ENCODE data around the gene MBNL1.

The MBNL1 gene

DNA sequence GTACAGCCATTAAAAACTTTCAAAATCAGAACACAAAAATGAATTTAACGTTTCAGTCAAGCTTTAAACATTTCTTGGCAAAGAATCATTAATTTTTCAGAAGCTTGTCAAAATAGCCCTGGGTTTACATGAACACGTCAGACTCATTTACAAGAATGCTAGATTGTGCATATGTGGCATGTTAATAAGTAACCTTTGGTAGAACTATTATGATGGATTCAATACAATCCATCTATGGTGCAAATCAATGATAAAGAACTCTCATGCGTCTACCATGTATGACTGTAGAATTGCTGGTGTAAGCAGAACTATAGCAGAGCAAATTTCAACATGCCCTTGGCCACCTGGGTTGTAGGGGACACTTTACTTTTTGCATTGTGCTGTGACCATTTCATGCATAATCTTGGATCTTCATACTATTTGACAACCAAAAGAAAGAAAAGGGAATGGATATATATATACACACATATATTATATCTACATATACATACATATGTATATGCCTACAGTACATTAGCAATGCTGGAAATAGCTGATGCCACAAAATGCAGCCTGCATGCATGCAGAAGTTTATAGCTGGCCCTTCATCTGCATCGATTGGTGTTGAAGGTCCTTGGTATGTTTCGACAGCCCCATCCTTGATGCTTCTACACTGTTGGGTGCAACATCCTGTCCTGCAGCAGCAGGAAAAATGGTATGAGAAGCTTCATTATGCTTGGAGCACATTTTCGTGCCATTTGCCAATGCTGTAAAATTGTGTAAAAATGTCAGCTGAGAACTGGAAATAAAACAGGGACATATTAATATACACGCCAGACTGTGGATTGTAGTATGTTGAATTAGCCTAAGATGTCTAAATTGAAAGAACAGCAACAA is 189.0 kb downstream of the MBNL1 start:
- no peak for DNase-seq

DNA sequence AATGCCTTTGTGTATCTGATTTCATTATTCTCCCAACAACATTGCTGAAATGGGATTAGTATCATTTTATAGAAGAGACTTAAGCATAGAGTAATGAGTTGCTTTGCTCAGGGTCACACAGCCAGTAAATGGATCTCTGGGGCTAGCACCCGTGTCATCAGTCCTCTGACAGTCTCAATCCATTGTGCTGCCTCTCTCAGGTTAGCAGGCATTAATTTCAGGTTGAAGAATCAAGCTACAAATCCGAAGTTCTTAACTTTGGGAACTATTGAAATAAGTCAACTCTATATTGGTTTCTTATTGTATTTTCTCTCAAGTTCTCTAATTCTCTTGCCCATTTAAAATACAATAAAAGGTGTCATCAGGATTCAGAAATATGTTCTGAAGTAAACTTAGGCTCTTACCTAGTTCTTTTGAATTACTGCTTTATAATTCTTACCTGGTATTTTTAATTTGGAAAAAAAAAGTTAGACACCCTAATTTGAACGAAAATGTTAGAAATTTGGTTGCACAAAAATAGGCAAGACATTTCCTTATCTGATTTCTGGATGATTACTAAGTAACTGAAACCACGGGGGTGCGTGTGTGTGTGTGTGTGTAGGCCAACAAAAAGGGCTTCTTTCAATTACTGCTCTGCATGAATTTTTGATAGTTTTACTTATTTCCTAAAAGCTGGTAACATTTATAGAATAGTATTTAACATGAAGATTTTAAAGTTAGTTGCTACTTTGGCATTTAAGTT is 189.8 kb downstream of the MBNL1 start:
- no peak for DNase-seq

DNA sequence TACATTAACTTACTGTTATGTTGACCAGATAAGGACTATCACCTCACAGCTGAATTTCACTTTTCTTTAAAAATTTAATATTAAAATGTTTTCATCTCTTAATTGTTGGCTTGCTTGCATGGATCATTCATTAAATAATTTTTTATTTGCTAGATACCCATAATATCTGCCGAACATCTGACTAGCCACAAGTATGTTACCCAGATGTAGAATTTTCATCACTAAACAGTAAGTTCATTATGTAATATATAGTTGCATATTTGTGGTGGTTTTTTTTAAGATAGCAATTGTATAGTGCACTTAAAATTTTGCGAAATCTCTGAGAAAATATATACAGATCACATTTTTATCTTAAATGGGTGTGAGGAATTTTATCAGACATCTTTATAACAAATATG is 190.4 kb downstream of the MBNL1 start:
- no peak for DNase-seq

DNA sequence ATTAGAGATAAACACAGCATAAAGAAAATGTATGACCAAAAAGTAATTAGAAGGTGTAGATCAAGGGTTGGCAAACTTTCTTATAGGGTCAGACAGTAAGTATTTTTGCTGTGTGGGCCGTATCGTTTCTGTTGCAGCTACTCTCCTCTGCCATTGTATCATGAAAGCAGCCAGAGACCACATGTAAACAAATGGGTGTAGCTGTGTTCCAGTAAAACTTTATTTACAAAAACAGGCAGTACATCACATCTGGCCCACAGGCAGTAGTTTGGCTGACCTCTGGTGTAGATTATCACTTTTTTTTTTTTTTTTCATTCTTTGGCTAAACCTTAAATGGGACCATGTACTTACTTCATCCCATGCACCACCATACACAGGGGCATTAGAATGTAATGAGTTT is 190.8 kb downstream of the MBNL1 start:
- DNase-seq: no peak

DNA sequence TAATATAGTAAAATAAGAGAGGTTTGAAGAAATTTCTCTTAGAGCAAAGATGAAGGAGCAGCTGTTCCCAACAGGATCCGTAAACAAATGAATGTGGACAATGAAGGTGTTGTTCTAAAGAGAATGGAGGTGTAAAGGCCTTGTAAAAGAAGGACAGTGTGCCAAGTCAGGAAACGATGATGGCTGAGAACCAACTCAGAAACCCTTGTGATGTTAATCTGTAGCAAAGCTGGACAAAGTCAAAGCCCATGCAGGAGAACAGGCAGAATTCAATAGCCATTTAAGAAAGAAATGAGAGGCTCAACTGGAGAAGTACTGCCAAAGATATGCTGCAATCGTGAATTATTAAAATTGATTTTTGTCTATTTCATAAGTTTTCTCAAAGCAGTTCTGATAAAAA is 192.2 kb downstream of the MBNL1 start:
- no peak for DNase-seq

DNA sequence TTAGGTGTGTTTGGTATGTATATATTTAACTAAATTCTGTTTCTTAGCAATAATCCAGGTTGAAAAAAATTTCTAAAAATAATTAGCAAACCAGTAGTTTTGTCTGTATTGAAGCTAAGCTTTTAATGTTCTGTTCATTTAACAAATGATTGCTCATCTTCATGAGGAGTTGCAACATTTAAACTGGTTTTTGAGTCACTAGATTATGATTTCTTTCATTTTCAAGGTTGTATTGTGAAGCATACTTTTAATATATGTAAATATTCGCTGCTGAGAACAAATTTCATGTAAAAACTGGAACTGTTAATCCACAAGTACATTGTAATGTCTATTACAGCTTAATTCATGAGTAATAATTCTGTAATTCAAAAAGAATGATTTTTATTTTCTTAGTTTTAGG is 192.7 kb downstream of the MBNL1 start:
- no peak for DNase-seq

DNA sequence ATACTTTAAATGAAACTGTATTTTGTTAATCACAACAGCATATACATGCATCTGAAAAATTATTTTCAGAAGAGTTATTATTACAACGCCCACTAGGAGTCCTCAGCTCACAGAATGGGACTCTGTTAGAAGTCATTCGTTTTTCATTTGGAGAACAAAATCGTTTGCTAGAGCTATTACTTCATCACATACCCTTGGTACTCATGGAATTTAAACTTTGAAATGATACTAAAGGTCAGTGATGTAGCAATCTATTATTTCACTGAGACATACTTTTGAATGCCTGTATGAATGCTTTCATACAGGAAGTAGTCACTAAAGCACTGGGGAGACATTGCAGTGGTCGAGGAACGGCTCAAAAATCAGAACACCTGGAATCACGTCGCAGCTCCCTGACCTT is 198.1 kb downstream of the MBNL1 start:
- peak; percentile 33 for DNase-seq

DNA sequence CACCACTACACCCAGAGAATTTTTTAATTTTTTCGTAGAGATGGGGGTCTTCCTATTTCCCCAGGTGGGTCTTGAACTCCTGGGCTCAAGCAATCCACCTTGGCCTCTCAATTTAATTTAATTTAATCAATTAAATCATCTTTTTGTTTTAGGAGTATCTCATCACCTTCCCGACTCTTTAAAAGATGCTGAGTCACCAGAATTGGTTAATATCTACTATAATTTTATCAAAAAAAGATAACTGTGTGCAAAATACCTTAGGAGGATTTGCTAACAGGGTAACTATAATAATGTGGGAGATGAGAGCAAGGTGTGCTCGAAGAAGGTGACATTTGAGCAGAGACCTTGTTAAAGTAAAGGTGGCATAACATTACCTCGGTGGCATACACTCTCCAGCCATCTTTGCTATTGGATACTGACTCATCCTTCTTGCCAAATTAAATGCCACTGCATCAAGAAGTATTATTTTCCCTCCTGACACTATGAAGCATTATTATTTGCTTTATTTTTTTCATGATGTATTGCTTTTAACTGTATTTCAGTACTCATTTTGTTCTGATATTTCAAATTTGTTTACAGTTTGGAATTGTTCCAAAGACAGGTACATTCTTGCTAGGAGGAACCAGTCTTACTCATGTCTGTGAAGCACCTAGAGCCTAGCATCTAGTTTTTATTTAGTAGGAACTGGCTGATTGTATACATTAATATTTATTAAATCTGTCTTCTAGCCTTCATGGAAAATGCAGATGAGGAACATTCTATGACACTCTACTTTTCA is 200.7 kb downstream of the MBNL1 start:
- DNase-seq: no peak

DNA sequence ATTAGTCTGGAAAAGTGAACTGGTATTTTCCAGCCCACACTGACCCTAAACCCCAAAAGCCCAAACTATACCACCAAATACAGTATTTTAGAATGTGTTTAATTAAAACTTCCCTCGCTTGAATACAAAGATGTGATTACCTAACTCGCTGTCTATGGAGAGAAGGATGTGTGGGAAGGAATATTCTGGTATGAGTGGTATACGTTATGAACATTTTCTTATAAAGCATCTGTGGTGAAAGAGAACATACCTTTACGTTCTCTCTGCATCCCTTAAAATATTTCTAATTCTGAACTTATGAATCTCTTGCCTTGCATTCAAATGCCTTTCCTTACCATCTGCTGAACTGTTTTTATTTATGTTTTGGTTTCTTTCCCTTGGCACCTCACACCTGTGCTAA is 201.4 kb downstream of the MBNL1 start:
- DNase-seq: no peak

DNA sequence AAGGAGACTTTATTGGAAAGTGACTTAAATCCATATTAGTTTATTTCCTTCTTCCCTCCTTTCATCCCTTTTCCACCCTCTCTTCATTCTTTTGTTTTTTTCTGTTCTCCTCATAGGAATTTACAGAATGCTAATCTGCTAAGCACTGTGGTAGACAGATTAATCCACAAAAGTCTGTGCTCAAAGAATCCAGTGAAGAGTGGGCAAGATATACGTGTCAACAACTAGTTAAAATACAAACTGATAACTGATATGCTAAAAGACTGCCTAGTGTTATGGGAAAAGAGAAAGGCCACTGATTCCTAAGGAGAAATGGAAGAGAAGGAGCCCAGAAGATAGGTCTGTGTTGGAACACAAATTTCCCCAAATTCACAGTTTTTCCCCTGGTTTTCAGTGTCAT is 202.2 kb downstream of the MBNL1 start:
- DNase-seq: no peak

DNA sequence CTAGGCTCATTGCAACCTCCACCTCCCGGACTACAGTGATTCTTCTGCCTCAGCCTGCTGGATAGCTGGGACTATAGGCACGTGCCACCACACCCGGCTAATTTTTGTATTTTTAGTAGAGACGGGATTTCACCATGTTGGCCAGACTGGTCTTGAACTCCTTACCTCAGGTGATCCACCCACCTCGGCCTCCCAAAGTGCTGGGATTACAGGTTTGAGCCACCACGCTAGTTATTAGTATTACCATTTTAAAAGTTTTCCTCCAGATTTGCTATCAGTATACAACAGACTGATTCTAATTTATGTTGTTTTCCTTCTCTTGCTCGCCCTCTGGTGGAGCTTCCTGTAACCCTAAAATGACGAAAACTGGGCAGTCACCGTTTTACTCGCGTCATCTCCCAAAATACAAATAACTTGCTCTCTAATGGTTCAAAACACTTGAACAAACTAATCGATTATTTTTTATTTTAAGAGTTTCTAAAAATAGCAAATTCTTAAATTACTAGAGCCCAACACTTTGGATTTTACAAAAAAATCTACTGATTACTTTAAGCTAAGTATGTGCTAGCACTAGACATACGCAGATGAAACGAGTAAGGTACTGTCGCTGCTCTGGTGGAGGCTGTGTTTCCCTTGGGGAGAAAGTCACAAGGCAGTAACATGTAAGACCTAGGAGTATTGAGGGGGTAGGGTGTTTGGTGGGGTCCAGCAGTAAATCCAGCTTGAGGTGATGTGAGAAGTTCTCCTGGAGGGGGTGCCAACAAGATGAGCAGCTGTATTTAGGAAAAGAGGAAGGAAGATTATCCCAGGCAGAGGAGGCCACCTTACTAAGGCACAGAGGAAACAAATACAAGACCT is 203.3 kb downstream of the MBNL1 start:
- peak; percentile 76 for DNase-seq

DNA sequence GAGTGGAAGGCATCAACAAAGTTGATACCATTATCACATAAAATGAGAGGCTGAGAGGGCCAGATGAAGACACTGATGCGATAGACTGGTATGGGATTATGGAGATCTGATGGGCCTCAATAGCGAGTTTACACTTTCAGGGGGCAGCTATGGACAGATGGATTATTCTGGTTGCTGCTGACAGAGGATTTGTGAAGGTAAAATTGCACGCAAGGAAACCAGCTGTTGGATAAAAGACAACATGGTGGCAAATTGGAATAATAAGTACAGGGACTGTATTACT is 203.9 kb downstream of the MBNL1 start:
- no peak for DNase-seq

DNA sequence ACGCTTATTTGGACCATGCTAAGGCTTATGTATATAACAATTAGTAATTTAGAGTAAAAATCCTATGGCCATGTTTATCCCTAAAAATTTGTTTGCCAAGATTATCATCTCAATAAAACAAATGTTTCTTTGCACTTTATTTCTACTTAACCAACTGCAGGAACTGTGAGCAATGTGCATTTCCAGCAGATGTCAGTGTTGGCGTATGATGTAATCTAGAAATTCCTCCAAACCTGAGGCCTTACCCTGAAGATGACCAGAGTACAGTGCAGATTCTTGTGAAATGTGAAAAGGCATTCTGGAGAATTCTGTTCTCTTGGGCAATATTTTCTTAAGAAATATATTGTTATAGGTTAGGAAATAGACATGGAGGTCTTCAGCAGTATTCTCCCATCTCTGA is 205.9 kb downstream of the MBNL1 start:
- DNase-seq: peak; percentile 39

DNA sequence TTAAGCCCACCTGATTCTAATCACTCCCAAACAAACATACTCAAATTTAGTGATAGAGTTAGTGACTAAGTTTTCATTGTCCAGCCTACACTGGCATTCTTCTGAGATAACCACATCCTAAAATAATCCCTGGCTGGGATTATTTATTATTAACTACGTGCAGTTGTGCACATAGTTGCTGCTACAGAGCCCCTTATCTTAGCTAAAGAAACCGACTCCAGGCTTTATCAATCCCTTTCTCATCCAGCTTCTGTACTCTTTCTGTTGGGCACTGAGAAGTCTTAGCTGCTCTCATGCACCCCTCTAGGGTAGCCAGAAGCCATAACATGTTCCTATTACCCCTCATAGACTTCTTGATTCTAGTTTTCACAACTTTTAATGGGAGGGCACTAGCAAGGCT is 208.7 kb downstream of the MBNL1 start:
- DNase-seq: no peak

DNA sequence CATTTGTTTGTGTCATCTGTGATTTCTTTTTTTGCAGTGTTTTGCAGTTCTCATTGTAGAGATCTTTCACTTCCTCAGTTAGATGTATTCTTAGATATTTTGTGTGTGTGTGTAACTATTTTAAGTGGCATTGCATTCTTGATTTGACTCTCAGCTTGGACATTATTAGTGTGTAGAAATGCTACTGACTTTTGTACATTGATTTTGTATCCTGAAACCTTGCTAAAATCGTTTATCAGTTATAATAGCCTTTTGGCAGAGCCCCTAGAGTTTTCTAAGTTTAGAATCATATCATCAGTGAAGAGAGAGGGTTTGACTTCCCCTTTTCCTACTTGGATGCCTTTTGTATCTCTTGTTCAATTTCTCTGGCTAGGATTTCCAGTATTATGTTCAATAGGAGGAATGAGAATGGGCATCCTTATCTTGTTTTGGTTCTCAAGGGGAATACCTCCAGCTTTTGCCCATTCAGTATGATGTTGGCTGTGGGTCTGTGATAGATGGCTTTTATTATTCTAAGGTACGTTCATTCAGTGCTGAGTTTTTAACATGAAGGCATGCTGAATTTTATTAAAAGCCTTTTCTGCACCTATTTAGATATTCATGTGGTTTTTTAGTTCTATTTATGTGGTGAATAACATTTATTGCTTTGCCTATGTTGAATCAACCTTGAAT is 211.7 kb downstream of the MBNL1 start:
- no peak for DNase-seq

DNA sequence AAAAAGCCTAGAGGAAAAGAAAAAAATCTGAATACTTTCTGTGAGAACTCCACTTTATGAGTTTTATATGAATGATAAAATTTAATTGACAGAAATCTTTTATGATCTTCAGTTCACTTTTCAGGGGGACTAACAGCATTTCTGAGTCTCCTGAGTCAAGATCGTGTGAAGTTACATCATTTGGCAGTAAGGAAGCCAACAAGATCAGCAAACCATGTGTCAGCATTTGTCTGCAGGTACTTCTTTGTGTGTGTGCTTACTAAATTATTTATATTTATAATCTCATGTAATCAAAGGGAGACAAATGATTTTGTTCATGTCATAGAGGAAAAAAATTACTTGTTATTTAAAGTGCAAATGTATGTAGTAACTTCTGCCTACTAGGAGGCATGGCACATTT is 217.6 kb downstream of the MBNL1 start:
- DNase-seq: no peak

DNA sequence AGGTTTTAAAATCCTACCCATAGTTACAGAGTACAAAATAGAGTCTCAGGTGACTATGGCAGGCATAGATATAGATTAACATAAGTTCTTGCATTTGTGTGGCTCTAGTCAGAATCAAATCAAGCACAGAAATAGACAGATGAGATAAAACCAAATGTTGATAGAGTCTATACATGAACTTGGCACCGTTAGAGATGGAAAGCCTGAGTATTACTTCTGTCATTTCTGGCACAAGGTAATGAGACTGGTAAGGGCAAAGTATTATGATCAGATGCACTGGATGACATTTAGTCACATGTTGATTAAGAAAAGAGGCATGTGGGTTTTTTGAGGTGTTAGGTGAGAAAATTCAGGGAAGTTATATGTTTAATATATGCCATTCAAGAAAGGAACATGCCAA is 219.7 kb downstream of the MBNL1 start:
- no peak for DNase-seq

DNA sequence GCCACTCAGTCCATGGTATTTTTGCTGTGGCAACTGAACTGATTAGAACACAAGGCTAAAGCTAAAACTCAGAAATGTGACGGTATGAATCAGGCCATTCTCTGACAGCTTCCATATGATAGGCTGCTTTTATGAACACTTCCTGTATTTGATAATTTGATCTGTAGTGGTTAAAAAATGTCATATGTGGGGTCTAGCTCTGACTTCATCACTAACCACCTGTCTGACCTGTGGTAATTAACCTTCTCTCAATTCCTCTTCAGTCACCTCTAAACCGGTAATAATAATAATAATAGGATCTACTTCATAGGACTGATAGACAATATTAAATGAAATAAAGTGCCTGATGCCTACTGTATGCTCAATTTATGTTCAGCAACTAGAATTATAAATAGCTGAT is 223.2 kb downstream of the MBNL1 start:
- no peak for DNase-seq

DNA sequence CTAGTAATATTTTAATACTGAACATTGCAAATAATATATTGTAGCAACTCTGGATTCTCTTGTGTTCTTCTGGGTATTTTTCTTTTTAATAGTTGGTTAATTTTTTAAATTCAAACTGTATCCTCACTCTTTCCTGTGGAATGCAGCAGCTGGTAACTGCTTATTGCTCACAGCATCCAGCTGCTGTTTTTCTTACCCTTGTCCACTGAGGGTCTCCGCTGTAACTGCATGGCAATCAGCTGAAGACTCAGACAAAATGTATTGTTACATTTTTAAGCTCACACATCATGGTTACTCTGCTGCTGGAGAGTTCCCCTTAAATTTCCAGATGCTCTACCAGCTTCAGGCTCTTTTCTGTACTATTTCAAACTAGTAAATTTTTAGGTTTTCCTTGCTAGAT is 227.6 kb downstream of the MBNL1 start:
- DNase-seq: no peak

DNA sequence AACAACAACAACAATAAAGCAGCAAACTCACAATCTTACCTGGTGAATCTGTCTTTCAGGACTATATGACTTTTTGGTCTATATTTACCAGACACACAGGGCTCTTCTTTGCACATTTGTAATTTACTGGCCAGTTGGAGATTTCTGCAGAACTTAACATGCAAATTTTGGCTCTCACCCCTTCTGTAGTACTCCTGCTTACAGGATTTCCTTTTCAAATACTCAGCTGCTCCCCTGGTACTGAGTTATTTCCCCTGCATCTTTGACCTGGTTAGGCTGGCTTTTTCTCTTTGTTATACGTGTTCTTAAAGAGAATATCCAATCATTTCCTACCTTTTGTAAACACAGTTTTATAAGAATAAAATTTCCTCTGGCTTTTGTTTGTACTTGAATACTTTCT is 228.0 kb downstream of the MBNL1 start:
- no peak for DNase-seq

DNA sequence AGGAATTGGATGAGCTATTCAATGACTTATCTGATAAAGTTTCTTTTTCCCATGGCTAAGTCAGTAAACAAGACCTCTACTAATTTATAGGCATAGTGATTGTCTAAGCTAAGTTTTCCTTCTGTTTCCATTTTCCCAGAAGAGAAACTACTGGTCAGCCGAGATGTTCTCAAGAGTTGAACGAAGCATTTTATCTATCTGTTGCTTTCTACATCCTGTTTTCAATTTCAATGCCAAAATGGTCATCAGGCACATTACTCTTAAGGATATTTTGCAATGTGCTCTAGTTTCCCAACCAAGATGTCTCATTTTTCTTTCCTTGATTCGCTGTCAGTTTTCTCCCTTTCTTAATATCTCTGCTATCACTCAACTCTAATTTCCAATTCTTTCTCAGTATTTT is 228.7 kb downstream of the MBNL1 start:
- no peak for DNase-seq

DNA sequence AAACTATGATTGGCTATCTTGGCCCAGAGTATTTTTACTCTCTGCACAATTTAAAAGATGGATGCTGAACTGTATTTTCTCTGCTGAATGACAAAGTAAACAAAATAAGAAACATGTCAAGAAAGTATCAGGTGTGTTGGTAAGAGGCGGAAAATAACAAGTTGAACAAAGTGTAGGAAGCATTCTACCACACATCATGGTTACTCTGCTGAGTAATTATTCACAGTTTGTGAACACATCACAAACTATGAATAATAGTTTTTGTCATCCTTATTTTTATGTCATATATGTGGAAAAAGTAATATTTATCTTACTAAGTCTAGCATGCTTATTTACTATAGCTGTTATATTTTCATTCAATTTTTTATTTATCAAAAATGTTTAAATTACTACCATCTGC is 229.2 kb downstream of the MBNL1 start:
- no peak for DNase-seq

Measured in activated CD4-positive, alpha-beta T cell treated with anti-CD3 and anti-CD28 coated beads, Interleukin-2, Interleukin-6, amounts not matched to agents 100 ng/mL and 50 ng/mL, durations not matched to agents 16 hours and 8 hours (primary cell).